GM12873 (cell line): ENCODE measurements around the gene PURB.

ENCODE experiments used
- TF ChIP-seq, protein P1 (sequence below): IDR thresholded peaks from 2 replicates; pipeline ENCODE4 v1.5.1; 2012; ENCODE audit warnings: low read depth, mild to moderate bottlenecking, moderate library complexity, low read length, control low read depth; ENCODE audit not compliant: insufficient read depth; ENCODE audit errors: missing control alignments

PURB gene

DNA sequence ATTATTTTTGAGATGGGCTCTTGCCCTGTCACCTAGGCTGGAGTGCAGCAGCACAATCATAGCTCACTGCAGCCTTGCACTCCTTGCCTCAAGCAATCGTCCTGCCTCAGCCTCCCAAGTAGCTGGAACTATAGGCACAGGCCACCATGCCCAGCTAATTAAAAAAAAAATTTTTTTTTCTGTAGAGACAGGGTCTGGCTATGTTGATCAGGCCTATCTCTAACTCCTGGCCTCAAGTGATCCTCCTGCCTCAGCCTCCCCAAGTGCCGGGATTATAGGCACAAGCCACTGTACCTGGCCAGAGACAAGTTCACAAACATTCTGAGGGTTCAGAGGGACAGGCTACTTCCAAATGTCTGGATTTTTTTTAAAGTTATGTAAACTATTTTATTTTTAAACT lies 32.1 kb upstream of the PURB start:
- TF ChIP-seq, protein P1, sequence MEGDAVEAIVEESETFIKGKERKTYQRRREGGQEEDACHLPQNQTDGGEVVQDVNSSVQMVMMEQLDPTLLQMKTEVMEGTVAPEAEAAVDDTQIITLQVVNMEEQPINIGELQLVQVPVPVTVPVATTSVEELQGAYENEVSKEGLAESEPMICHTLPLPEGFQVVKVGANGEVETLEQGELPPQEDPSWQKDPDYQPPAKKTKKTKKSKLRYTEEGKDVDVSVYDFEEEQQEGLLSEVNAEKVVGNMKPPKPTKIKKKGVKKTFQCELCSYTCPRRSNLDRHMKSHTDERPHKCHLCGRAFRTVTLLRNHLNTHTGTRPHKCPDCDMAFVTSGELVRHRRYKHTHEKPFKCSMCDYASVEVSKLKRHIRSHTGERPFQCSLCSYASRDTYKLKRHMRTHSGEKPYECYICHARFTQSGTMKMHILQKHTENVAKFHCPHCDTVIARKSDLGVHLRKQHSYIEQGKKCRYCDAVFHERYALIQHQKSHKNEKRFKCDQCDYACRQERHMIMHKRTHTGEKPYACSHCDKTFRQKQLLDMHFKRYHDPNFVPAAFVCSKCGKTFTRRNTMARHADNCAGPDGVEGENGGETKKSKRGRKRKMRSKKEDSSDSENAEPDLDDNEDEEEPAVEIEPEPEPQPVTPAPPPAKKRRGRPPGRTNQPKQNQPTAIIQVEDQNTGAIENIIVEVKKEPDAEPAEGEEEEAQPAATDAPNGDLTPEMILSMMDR: no peak

DNA sequence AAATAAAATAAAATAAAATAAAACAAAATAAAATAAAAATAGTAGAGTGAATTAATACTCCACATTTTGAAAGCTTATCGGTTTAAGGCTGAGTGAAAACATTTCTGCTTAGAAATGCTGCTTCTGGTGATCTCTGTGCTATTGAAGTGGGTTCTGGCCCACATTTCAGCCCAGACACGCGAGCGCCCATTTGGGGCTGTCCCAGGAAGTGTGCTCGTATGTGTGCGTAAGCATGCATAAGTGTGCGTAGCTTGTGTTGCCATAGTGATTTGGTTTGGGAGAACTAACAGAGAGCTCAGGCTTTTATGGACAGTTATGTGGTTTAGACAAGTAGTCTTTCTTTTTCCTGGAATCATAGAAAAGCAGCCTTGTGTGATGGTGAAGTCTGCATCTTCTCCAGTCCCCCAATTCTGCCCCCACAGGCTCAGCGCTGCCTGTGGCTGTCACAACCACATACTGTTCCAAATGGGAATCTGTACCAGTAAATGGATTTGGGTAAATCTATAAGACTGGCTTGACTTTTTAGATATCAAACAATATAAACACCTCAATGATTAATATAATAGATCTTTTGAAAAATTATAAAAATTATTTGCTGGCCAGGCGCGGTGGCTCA lies 29.8 kb upstream of the PURB start:
- TF ChIP-seq, protein P1: no peak

DNA sequence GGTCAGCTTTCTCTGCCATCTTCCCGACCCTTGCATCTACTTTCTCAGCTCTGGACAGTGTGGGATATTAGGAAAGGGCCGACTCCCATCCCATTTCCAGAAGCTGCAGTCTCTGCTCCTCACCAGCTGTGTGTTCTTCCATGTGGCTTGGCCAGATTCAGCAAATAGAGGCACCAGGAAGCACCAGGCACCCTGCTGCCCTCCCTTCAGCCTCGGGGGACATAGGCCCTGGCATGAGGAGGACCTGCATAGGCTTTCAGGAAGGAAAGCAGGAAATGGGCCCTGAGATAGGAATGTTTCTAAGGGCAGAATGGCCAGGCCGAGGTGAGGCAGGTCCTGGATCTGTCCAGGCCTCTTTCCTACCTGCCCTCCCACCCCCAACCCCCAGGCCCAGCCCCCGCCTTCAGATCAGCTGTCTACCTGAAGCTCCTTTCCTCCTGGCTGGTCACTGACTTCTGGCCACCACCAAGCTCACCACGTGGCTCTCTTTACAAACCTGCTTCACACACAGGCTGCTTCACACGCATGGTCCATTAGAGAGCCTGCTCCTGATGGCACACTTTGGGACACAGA lies 27.5 kb upstream of the PURB start:
- TF ChIP-seq, protein P1: no peak

DNA sequence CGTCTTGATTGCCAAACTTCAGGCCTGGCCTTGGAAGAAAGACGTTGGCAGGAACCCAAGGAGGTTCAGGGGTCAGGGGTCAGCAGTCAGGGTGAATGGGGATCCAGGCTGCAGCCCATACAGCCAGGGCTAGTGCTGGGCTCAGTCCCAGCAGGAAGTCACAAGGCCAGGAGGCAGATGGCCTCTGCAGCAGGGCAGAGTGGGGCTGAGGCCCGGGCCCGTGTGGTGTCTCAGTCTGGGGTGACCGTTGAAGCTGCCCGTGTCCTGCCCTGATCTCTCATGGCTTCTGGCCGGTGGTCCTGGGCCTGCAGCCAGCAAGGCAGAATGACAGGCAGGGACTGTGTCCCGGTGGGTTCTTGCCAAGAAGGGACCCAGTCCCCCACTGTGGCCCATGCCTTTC lies 26.6 kb upstream of the PURB start:
- TF ChIP-seq, protein P1: no peak

DNA sequence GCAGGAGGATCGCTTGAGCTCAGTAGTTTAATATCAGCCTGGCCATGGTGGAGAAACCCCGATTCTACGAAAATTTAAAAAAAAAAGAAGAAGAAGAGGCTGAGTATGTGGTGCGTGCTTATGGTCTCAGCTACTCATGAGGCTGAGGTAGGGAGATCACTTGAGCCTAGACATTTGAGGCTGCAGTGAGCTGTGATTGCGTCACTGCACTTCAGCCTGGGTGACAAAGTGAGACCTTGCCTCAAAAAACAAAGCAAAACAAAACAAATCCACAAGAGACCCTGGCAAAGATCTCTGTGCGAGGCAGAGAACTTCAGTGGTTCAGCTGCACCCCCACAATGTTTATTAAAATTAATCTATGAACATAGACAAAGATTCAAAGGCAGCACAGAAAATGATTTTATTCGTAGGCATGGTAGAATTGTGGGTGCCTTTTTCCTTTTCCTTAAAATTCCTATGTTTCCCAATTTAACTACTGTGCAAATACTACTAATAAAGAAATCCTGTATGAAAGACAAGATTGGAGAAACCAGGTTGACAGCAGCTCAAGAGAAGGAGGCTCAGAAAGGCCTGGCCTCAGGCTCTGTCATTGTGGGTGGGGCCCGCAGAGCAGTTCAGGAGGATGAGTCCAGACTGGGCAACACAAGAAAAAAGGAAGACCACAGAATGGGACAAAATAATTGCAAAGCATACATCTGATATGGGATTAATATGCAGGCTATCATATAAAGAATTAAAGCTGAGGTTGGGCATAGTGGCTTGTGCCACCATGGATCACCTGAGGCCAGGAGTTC lies 24.5 kb upstream of the PURB start:
- TF ChIP-seq, protein P1: no peak

DNA sequence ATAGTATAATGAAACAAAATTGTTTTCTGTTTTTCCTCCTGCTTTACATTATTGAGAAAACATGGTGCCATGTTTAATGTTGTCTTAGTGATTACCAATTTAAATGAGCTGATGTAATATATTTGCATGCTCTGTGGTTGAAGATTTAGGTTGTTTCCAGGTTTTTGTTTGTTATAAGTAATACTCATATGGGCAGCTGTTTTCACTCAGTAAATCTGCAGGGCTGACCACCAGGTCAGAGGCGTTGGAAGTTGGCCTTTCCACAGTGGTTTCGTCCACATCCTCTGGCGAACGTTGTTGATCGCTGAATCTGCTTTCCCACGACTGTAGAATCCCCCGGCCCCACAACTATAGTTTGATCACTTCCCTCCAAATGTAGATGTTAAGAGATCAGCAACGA lies 21.6 kb upstream of the PURB start:
- TF ChIP-seq, protein P1: no peak

DNA sequence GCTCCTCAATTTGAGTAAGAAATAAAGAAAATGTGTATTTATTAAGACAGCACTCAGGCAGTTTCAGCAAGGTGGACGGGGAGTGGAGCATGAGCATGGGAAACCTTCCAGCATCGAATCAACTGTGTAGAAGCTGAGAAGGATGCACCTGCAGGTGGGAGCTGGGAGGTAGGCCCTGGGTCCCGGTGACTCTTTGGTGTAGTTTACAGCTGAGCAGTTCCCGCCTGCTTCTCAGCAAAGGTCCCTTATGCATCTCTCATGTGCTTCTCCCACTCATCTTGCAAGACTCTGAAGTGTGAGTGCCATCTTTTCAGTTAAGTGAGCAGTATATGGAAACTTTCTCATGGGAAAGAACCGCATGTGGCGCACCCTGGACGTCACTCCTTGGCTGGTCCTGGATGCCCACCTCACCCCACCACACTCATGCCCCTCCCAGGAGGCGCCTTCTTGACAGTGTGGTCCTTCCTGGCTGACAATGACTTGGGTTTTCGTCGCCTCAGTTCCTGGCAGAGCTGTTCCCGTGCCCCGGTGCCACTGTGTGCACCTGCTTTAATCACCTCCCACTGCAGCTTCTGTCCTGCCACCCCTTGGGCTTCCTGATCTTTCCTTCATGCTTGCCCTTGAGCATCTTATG lies 19.8 kb upstream of the PURB start:
- TF ChIP-seq, protein P1: no peak
